ENCODE results near the gene ATXN2.
"Not testable (repeated sequence)": the region's sequence is repeated elsewhere in the genome, so short reads cannot be mapped to it uniquely, and the experiment has no call there.

Gene ATXN2

DNA sequence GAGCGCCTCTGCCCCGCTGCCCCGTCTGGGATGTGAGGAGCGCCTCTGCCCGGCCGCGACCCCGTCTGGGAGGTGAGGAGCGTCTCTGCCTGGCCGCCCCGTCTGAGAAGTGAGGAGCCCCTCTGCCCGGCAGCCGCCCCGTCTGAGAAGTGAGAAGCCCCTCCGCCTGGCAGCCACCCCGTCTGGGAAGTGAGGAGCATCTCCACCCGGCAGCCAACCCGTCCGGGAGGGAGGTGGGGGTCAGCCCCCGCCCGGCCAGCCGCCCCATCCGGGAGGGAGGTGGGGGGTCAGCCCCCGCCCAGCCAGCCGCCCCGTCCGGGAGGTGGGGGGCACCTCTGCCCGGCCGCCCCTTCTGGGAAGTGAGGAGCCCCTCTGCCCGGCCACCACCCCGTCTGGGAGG lies 91.9 kb downstream of the ATXN2 start:
- DNase-seq (ENCODE audit: low read depth in 2 of 3, low spot score in 1 of 3) = not testable (repeated sequence)

- no peak for DNase-seq (ENCODE audit: low read depth in 2 of 3, low spot score in 1 of 3)
Observed at GRCh38 chr12:111506260-111506659, 92.9 kb downstream of the ATXN2 start.

GRCh38 chr12:111505601-111506036 lies 93.5 kb downstream of the ATXN2 start:
- no peak for DNase-seq (ENCODE audit: low read depth in 2 of 3, low spot score in 1 of 3)

GRCh38 chr12:111503116-111503515 lies 96.0 kb downstream of the ATXN2 start:
- no peak for DNase-seq (ENCODE audit: low read depth in 2 of 3, low spot score in 1 of 3)

- no peak for DNase-seq (ENCODE audit: low read depth in 2 of 3, low spot score in 1 of 3)
Observed at GRCh38 chr12:111494676-111495075, 104.4 kb downstream of the ATXN2 start.

- DNase-seq (ENCODE audit: low read depth in 2 of 3, low spot score in 1 of 3) = not testable (repeated sequence)
Observed at GRCh38 chr12:111492979-111493378, 106.1 kb downstream of the ATXN2 start.

GRCh38 chr12:111488798-111489197 lies 110.3 kb downstream of the ATXN2 start:
- no peak for DNase-seq (ENCODE audit: low read depth in 2 of 3, low spot score in 1 of 3)

DNA sequence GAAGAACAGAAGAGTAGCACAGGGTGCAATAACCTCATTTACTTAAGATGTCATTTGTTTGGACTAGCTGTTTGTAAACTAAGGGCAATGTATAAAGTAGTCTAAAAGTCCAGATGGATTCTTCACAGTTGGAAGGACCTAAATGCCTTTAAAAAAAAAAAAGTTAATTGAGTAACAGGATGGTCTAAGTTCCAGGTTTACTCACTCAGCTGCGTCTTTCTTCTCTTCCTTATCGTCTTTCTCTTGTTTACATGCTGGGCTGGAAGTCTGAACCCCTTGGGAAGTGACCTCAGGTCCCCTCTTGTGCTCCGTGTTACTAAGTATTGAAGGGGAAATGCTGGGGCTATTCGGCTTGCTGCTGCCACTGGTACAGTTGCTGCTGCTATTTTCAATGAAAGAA lies 110.8 kb downstream of the ATXN2 start:
- DNase-seq (ENCODE audit: low read depth in 2 of 3, low spot score in 1 of 3) = no peak

DNA sequence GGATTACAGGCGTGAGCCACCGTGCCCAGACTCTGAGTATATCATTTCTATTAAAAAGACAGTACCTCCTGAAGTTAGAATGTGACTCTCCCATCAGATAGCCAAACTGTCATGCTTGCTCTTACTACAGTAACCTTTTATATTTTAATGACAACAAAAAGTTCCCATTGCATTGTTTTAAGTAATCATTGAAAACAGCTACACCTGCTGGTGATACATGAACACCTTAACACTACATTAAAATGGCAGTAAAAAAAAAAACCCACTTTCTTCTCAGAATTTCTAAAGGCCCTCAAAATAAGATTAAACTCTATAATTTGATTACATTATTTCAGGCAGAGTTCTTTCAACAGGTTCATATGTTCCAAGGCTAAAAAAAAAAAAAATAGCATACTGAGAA lies 116.7 kb downstream of the ATXN2 start:
- no peak for DNase-seq (ENCODE audit: low read depth in 2 of 3, low spot score in 1 of 3)

- no peak for DNase-seq (ENCODE audit: low read depth in 2 of 3, low spot score in 1 of 3)
Observed at GRCh38 chr12:111471236-111471635, 127.9 kb downstream of the ATXN2 start.

- DNase-seq (ENCODE audit: low read depth in 2 of 3, low spot score in 1 of 3) = no peak
Observed at GRCh38 chr12:111469401-111469800, 129.7 kb downstream of the ATXN2 start.

GRCh38 chr12:111467857-111468241 lies 131.3 kb downstream of the ATXN2 start:
- no peak for DNase-seq (ENCODE audit: low read depth in 2 of 3, low spot score in 1 of 3)

- no peak for DNase-seq (ENCODE audit: low read depth in 2 of 3, low spot score in 1 of 3)
Observed at GRCh38 chr12:111467092-111467856, 131.8 kb downstream of the ATXN2 start.

DNA sequence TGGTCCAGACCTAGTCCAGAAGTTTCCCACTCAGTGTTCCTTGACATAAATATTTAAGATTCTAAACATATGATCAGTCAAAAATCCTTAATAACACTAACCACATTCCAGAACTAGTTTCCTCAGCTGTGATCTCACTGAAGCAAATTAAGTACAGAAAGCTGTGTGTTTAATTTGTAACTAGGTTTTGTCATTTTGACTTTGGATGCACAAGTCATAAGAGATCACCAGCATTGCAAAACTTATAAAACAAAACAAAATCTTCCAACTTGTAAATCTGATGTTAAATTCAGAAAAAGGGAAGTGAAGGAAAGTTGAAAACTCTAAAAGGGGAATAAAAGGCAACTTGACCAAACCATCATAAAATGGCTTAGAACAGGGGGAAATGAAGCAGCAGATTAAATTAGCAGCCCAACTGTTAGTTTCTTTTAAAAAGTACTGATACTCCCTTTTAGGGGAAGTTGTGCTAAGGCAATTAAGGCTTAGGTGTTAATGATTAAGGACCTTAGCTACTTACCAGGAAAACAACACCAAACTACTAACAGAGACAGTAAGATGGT lies 136.8 kb downstream of the ATXN2 start:
- DNase-seq (ENCODE audit: low read depth in 2 of 3, low spot score in 1 of 3) = no peak

GRCh38 chr12:111460111-111460510 lies 139.0 kb downstream of the ATXN2 start:
- not testable (repeated sequence) for DNase-seq (ENCODE audit: low read depth in 2 of 3, low spot score in 1 of 3)

- DNase-seq (ENCODE audit: low read depth in 2 of 3, low spot score in 1 of 3) = no peak
Observed at GRCh38 chr12:111458546-111459172, 140.5 kb downstream of the ATXN2 start.

- DNase-seq (ENCODE audit: low read depth in 2 of 3, low spot score in 1 of 3) = no peak
Observed at GRCh38 chr12:111457577-111457976, 141.5 kb downstream of the ATXN2 start.

- no peak for DNase-seq (ENCODE audit: low read depth in 2 of 3, low spot score in 1 of 3)
Observed at GRCh38 chr12:111457071-111457470, 142.0 kb downstream of the ATXN2 start.

- no peak for DNase-seq (ENCODE audit: low read depth in 2 of 3, low spot score in 1 of 3)
Observed at GRCh38 chr12:111455448-111456320, 143.4 kb downstream of the ATXN2 start.

DNA sequence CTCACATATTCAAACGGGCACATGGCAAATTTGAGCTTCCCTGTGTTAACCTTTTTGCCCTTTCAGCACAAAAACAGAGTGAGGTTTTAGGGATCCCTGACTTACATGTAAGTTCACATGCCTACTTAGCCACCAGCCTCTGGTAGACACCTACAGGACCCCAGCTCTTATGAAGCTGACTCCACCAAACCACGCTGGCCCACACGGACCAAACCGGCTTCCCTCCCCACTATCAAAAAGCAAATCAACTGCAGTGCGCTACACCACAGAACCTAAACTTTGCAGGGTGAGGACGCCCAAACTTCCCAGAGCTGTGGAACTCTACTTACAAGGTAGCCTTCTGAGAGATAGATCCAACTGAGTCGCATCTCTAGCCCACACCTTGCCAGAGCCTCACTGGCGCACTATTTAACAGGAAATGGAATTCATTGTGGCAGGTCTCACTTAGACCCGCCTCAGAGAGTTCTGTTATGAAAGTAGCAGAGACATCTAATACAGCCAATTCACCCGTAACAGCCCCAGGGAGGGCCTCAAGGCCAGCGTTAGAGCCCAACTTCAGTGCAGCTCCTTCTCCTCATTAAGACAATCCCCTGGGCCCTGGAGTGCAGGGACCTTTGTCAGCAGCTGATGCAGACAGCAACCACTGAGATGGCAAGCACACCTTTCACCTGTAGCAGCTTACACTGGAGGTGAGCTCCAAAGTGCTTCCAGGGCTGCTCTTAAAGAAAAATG lies 144.2 kb downstream of the ATXN2 start:
- DNase-seq (ENCODE audit: low read depth in 2 of 3, low spot score in 1 of 3) = no peak

- DNase-seq (ENCODE audit: low read depth in 2 of 3, low spot score in 1 of 3) = no peak
Observed at GRCh38 chr12:111454311-111454710, 144.8 kb downstream of the ATXN2 start.
